Endothelial cell of umbilical vein (primary cell): Measurements from ENCODE around the gene TIRAP. TPM values are rescaled to one million over a fixed set of nuclear protein-coding genes. Genes with fewer than 3 reads are reported as not detected.

Experiments
- BruUV-seq: library from RNA; stranded (reverse); fragments of 400-500 nt; replicated peaks from 2 replicates; lab custom pipeline; 2021; lab: Mats Ljungman, UMichigan
- CTCF ChIA-PET: fragments of 300-600, 350-600 bp; sonication (Branson Sonifier 250); formaldehyde crosslinking; loops from one replicate; lab custom pipeline; 2021; ENCODE audit warnings: antibody characterized with exemption, inconsistent platforms; lab: Charles Lee
- POLR2A ChIA-PET: fragments of 300-600, 350-600 bp; sonication (Branson Sonifier 250); formaldehyde crosslinking; loops from one replicate; lab custom pipeline; 2021; ENCODE audit warnings: antibody characterized with exemption, inconsistent platforms; lab: Charles Lee
- DNase-seq: peaks from one replicate; pipeline ENCODE4 v3.0.0-alpha.2; 2011; ENCODE audit warnings: low read depth, low spot score
- FAIRE-seq: peaks from 2 replicates; lab custom pipeline; 2011; peaks lifted over from hg19 to GRCh38; lab: Jason Lieb, UNC
- H2AFZ ChIP-seq: 2 replicates; pipeline ENCODE4 v1.6.0; 2012; ENCODE audit warnings: low read depth, low read length, control low read depth, inconsistent platforms
- H3K27ac ChIP-seq: 2 replicates; pipeline ENCODE4 v1.5.1; 2011; ENCODE audit warnings: low read depth, mild to moderate bottlenecking, control low read depth, low read length, moderate library complexity; ENCODE audit not compliant: insufficient read depth
- H3K27me3 ChIP-seq, 2 experiments: 2 replicates each; pipeline versions ENCODE4 v1.6.0 to v1.6.1; 2011; ENCODE audit warnings: low read length in 2 of 2, mixed read lengths in 1 of 2; ENCODE audit not compliant: control insufficient read depth in 2 of 2, insufficient read depth in 2 of 2
- H3K36me3 ChIP-seq, 2 experiments: 2 replicates in 1 of 2; 3 replicates in 1 of 2; pipeline ENCODE4 v1.5.1; 2011; ENCODE audit warnings: low read length in 2 of 2, mild to moderate bottlenecking in 1 of 2, moderate library complexity in 1 of 2; ENCODE audit not compliant: control insufficient read depth in 2 of 2, insufficient read depth in 2 of 2; ENCODE audit errors: extremely low read depth in 1 of 2
- H3K4me1 ChIP-seq: 3 replicates; pipeline ENCODE4 v1.5.1; 2011; ENCODE audit warnings: mild to moderate bottlenecking, low read length; ENCODE audit not compliant: control insufficient read depth, insufficient read depth; ENCODE audit errors: extremely low read depth
- H3K4me2 ChIP-seq: 2 replicates; pipeline ENCODE4 v1.6.1; 2011; ENCODE audit warnings: low read length, control low read depth, mixed read lengths; ENCODE audit not compliant: insufficient read depth
- H3K4me3 ChIP-seq, 3 experiments: fragments of 200-600 bp in 1 of 3; sonication (generic), shearing (Covaris generic) in 1 of 3; replicated peaks in 1 of 3; 2 replicates each; pipeline ENCODE4 v1.5.1; 2011 to 2016; ENCODE audit warnings: control low read depth in 3 of 3, low read length in 3 of 3, mild to moderate bottlenecking in 2 of 3, inconsistent platforms in 1 of 3, low read depth in 1 of 3, moderate library complexity in 1 of 3; ENCODE audit not compliant: insufficient read depth in 1 of 3
- H3K79me2 ChIP-seq: 2 replicates; pipeline ENCODE4 v1.6.0; 2012; ENCODE audit warnings: low read length, inconsistent platforms; ENCODE audit not compliant: control insufficient read depth, insufficient read depth
- H3K9ac ChIP-seq: replicated peaks from 2 replicates; pipeline ENCODE3; 2011; ENCODE audit warnings: low read length, control low read depth; ENCODE audit not compliant: insufficient read depth; ENCODE audit errors: extremely low read depth
- H3K9me1 ChIP-seq: replicated peaks from 3 replicates; pipeline ENCODE4 v1.6.0; 2011; ENCODE audit warnings: mild to moderate bottlenecking, low read length; ENCODE audit not compliant: control insufficient read depth, insufficient read depth; ENCODE audit errors: extremely low read depth
- H3K9me3 ChIP-seq: replicated peaks from 2 replicates; pipeline ENCODE4 v1.5.1; 2012; ENCODE audit warnings: low read length, inconsistent platforms; ENCODE audit not compliant: control insufficient read depth, insufficient read depth
- H4K20me1 ChIP-seq: replicated peaks from 2 replicates; pipeline ENCODE3; 2011; ENCODE audit warnings: mild to moderate bottlenecking, low read length; ENCODE audit not compliant: control insufficient read depth, insufficient read depth; ENCODE audit errors: extremely low read depth
- CTCF ChIP-seq, 2 donors: IDR thresholded peaks; 1 replicate in 1 of 2; 2 replicates in 1 of 2; pipeline ENCODE4 v1.5.1; 2011; ENCODE audit warnings: low read length in 2 of 2, mild to moderate bottlenecking in 2 of 2, moderate library complexity in 2 of 2, control low read depth in 1 of 2, inconsistent platforms in 1 of 2, low read depth in 1 of 2; ENCODE audit not compliant: insufficient read depth in 1 of 2; ENCODE audit errors: extremely low read depth in 1 of 2
- EZH2 ChIP-seq: IDR thresholded peaks from 2 replicates; pipeline ENCODE4 v1.6.1; 2012; ENCODE audit warnings: borderline replicate concordance, low read depth, mild to moderate bottlenecking, moderate library complexity, low read length, inconsistent platforms; ENCODE audit not compliant: severe bottlenecking
- FOS ChIP-seq: IDR thresholded peaks from 2 replicates; pipeline ENCODE4 v1.6.1; 2011; ENCODE audit warnings: mild to moderate bottlenecking, low read length, moderate library complexity, borderline replicate concordance; ENCODE audit not compliant: insufficient read depth
- GATA2 ChIP-seq: IDR thresholded peaks from 2 replicates; pipeline ENCODE4 v1.7.0; 2011; ENCODE audit warnings: low read depth, mild to moderate bottlenecking, moderate library complexity, mixed read lengths, low read length; ENCODE audit not compliant: insufficient read length, insufficient read depth
- JUN ChIP-seq: IDR thresholded peaks from 2 replicates; pipeline ENCODE4 v1.6.1; 2011; ENCODE audit warnings: borderline replicate concordance, low read depth; ENCODE audit not compliant: insufficient read length, insufficient read depth
- MAX ChIP-seq: IDR thresholded peaks from 2 replicates; pipeline ENCODE4 v1.6.1; 2011; ENCODE audit not compliant: insufficient read depth, insufficient read length
- MYC ChIP-seq: IDR thresholded peaks from one replicate; pipeline ENCODE4 v1.6.1; 2011; ENCODE audit warnings: mild to moderate bottlenecking, low read depth, low read length
- POLR2A ChIP-seq: IDR thresholded peaks from 2 replicates; pipeline ENCODE4 v1.6.1; 2012; ENCODE audit warnings: low read depth, mild to moderate bottlenecking, control low read depth, low read length
- POLR2AphosphoS5 ChIP-seq: IDR thresholded peaks from 2 replicates; pipeline ENCODE4 v1.6.1; 2012; ENCODE audit warnings: low read depth, mild to moderate bottlenecking, control low read depth, low read length, moderate library complexity; ENCODE audit not compliant: insufficient read depth
- dilution Hi-C: fragments of 300-500 bp; cut with MboI; formaldehyde crosslinking; loops from one replicate; pipeline ENCODE4 v1.15.0; 2019; ENCODE audit warnings: low sequenced_read_pairs; ENCODE audit not compliant: extremely low pct_ligation_motif_present
- intact Hi-C: fragments of 100-400 bp; cut with micrococcal nuclease; formaldehyde crosslinking; loops from one replicate; pipeline ENCODE4 v1.10.0; 2022
- polyA plus RNA-seq, 4 experiments: library from polyadenylated mRNA; depleted of rRNA in 3 of 4; stranded (reverse) in 3 of 4; unstranded in 1 of 4; fragments of >200 nt; gene quantifications; 2 replicates each; pipeline versions ENCODE4 v1.2.1 to v1.2.3, GENCODE V29; 2011 to 2012; ENCODE audit warnings: missing spikeins in 1 of 4
- total RNA-seq: library from RNA; stranded (reverse); gene quantifications from 2 replicates; pipeline ENCODE4 v1.2.3, GENCODE V29; 2021

Gene TIRAP
- total and polyA plus RNA-seq, 2 donors (not counting 3 experiments of a cell fraction or from before 2014, with no cell fraction given) = 9.3 to 11.0 TPM

- Histone ChIP-seq H3K4me1 (no peaks in the 10 kb centered on the region), H2AFZ (no peak overlapping the region), H3K79me2 (no peaks in the 10 kb centered on the region), H3K9ac (no peak overlapping the region), H4K20me1 (no peaks in the 10 kb centered on the region), H3K4me3 (no peak overlapping the region), H3K9me3 (no peaks in the 10 kb centered on the region), H3K27ac (no peak overlapping the region), H3K4me2 (no peak overlapping the region), H3K27me3 (no peaks in the 10 kb centered on the region), H3K9me1 (no peaks in the 10 kb centered on the region), H3K36me3 (no peaks in the 10 kb centered on the region)
- BruUV-seq = no TSS peak
- FAIRE-seq (no peak), DNase-seq (no peak)
- dilution Hi-C loops = no loop called here
- CTCF ChIA-PET = interaction anchor here (5.1 to 10.7 kb wide), 2 partner anchors 128 to 170 kb away, joined by 64 to 437 read pairs; no protein-coding TSS in a partner anchor
- intact Hi-C loops = loop anchor here (5.0 kb wide), 1 partner anchor 104 kb away; no protein-coding TSS in a partner anchor
- TF ChIP-seq POLR2A (no peak), JUN (no peak), MYC (no peak), MAX (no peak), POLR2AphosphoS5 (no peak), GATA2 (no peak), CTCF (IDR thresholded peaks at IDR 0.05; ENCODE audit: extremely low read depth in 1 of 2, insufficient read depth in 1 of 2, low read depth in 1 of 2, low read length in 2 of 2) (no peak), FOS (no peak), EZH2 (no peak)
- POLR2A ChIA-PET = interaction anchor here (0.6 kb wide), 1 partner anchor 11 kb away, joined by 3 read pairs; no protein-coding TSS in a partner anchor
Measured at GRCh38 chr11:126312961-126313360, 30.1 kb downstream of the TIRAP start.
